Upper lobe of left lung (tissue), 4 donors: ENCODE measurements around the gene CNR1.

Experiments
- CTCF ChIP-seq, 6 experiments: fragments of 450-650 bp in 4 of 6; fragments of 200-600 bp in 2 of 6; sonication (generic) in 2 of 6; IDR thresholded peaks; one replicate each; pipeline ENCODE4 v1.5.1; 2016 to 2019; ENCODE audit warnings: antibody characterized with exemption in 6 of 6
- POLR2A ChIP-seq, 4 donors: fragments of 450-650 bp; IDR thresholded peaks; one replicate each; pipeline ENCODE4 v1.5.1; 2016 to 2017; ENCODE audit warnings: antibody characterized with exemption in 4 of 4, mild to moderate bottlenecking in 2 of 4

- TF ChIP-seq CTCF (IDR thresholded peaks at IDR 0.05) = no peak
- no peak for TF ChIP-seq POLR2A (IDR thresholded peaks at IDR 0.05)
These were observed 32.4 kb downstream of the CNR1 start for GRCh38 chr6:88133718-88134117.
